LHCN-M2 (cell line): Measurements from ENCODE around the gene BABAM2. TPM values are rescaled to one million over a fixed set of nuclear protein-coding genes. Genes with fewer than 3 reads are reported as not detected.
A peak's percentile ranks its signal among the peaks of the same experiment; 100 is the strongest.
"Not testable (repeated sequence)": the region's sequence is repeated elsewhere in the genome, so short reads cannot be mapped to it uniquely, and the experiment has no call there.

Experiments
- DNase-seq: peaks from one replicate; pipeline ENCODE4 v3.0.0-alpha.2; 2012; ENCODE audit warnings: low read depth
- total RNA-seq: library from RNA; depleted of rRNA; stranded (reverse); fragments of >200 nt; gene quantifications from 2 replicates; pipeline ENCODE4 v1.2.3, GENCODE V29; 2014

Gene BABAM2
- total RNA-seq, 1 experiment from 2014 or later = 36.6 TPM

DNA sequence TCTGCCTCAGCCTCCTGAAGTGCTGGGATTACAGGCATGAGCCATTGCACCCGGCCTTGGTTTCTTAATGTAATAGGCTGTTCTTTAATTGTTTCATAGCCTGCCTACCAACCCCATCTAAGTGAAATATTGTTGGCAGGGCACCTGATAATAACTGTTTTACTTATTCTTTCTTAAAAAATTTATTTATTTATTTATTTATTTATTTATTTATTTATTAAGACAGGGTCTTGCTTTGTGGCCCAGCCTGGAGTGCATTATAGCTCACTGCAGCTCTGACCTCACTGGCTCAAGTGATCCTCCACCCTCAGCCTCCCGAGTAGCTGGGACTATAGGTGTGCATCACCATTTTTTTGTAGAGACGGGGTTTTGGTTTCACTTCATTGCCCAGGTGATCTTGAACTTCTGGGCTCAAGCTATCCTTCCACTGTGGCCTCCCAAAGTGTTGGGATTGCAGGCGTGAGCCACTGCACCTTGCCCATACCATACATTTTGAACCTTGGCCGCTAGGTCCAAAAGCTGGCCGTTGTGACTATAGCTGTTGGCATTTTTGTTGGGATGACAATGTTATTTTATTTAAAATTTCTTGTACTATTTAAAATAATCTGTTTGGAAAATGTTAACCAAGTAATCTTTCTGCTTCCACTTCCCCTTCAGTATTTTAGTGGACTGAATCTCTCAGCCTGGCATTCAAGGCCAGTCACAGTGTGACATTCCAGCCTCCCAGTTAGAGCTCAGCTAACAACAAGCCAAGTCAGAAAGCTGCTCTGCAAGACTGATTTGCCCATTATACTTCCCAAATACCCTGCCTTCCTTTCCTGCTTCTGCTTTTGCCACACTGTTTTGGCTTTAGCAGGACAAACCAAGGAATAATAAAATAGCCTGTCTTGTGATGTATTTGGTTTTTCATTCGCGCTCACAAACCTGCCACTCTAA is 52.4 kb downstream of the BABAM2 start:
- no peak for DNase-seq

DNA sequence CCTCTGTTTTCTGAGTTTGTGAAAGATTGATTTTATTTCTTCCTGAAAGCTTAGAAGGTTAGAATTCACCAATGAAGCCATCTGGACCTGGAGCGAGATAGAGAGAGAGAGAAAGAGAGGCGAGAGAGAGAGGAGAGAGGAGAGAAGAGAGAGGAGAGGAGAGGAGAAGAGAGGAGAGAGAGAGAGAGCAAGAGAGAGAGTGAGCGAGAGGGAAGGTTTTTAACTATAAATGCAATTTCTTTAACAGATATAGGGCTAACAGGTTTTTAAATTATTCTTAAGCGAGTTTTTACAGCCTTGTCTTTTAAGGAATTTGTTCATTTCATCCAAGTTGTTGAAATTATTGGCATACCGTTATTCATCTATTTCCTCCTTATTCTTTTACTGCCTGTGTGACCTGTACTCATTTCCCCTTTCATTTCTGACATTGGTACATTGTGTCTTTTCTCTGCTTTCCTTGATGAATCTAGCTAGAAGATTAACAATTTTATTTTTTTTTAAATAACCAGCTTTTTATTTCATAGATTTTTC is 56.1 kb downstream of the BABAM2 start:
- no peak for DNase-seq

GRCh38 chr2:27952070-27952469 is 61.5 kb downstream of the BABAM2 start:
- no peak for DNase-seq

GRCh38 chr2:27953077-27953476 is 62.5 kb downstream of the BABAM2 start:
- DNase-seq = no peak

- no peak for DNase-seq
Observed at GRCh38 chr2:27954221-27954673, 63.7 kb downstream of the BABAM2 start.

DNA sequence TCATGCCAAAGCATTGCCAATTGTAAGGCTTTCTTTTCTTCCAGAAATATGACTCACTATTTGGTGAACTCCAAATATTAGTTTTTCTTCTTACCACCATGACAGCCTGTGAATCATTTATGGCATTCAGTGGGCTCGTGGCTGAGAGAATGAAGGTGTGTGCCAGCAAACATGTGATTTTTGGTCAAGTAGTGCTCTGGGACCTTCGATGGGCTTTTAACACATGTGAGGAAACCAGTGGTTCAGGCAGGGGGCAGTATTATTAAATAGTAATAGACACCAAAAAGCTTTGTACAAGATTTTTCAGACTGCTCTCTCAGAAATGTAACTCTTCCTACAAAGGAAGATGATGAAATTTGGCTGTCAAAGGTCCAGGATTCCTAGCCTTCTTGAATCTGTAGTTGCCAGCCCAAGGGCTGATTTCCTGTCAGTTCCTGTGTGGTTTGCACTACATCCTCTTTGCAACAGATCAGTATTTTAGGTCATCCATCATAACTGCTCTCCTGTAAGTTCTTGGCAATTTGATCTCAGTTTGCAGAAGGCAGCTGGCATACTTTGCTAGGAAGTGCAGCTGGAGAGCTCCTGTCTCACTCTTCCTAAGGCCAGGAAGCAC is 64.3 kb downstream of the BABAM2 start:
- DNase-seq = peak; percentile 98

- DNase-seq = peak; percentile 34
Observed at GRCh38 chr2:27955384-27956161, 65.0 kb downstream of the BABAM2 start.

GRCh38 chr2:27956888-27957287 is 66.4 kb downstream of the BABAM2 start:
- peak; percentile 73 for DNase-seq

DNA sequence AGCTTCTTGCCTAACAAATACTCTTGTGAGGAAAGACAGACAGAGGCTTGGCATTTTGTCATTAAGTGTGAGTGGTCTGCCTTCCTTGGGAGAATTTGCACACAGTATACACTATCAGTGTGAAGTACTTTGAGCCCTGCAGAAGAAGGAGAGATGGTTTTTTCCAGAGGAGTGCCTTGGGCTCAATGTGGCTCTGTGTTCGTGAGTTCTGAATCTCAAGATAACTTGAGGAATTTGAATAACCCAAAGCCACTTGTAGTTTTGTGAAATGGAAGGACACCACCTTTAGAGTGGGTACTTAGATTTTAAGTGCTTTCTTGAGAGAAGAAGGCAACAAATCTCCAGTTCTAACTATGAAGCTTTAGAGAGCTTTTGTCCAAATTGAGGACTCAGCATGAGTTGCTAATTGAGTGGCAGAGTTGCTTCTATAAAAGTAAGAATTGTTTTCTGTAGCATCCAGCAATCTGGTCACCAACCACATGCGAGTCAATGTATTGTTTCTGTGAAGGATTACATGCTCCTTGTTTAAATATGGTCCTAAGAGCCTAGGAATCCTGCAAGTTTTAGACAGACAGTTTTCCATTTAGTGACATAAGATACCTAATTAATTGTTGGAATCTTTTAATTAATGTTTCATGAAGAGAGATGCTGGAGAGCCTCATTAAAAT is 68.3 kb downstream of the BABAM2 start:
- DNase-seq = peak; percentile 55

DNA sequence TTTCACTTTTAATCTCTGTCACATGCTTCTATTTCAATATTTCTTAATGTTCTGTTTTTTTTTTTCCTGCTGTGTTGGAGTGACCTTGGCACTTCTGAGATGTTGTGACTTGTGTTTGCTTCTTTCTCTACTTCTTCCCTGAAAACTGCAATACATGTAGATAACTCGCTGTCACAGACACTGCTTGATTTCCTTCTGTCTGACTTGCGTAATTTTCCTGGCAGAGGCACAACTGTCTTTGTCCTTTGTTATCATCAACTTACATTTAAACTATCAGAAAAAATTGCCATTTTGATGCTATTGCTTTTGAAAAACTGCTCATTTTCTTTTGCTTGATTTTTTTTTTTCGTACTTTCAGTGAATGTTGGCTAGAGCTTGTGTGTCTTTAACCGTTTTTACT is 69.0 kb downstream of the BABAM2 start:
- DNase-seq = peak; percentile 84

- DNase-seq = peak; percentile 94
Observed at GRCh38 chr2:27960237-27960912, 69.8 kb downstream of the BABAM2 start.

DNA sequence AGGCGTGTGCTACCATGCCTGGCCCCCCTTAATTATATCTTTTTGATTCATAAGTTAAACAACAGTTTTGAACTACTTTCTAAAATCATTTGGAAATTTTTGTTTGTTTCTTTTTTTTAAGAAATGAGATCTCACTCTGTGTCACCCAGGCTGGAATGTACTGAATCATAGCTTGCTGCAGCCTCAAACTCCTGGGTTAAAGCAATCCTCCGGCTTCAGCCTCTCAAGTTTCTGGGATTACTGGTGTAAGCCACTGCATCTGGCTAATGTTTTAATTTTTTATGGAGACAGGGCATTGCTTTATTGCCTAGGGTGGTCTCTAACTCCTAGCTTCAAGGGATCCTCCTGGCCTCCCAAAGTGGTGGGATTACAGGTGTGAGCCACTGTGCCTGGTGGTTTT is 71.5 kb downstream of the BABAM2 start:
- peak; percentile 75 for DNase-seq

DNA sequence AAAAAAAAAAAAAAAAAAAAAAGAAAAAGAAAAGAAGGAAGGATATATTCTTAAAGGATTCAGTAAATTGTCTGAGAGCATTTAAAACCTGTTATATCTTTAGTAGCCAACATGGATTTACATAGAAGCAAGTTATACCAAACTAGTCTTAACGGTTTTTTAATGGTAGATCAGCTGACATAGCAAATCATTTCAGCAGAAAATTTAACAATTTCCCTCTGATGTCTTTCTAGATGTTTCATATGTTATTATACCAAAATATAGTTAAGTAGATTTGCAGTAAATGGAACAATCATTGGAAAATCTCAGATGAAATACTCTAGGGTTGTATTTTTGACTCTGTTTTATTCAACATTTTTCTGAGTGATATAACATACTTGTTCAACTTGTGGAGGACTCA is 72.9 kb downstream of the BABAM2 start:
- no peak for DNase-seq

- DNase-seq = no peak
Observed at GRCh38 chr2:27964067-27964466, 73.5 kb downstream of the BABAM2 start.

GRCh38 chr2:27965841-27966240 is 75.3 kb downstream of the BABAM2 start:
- no peak for DNase-seq

DNA sequence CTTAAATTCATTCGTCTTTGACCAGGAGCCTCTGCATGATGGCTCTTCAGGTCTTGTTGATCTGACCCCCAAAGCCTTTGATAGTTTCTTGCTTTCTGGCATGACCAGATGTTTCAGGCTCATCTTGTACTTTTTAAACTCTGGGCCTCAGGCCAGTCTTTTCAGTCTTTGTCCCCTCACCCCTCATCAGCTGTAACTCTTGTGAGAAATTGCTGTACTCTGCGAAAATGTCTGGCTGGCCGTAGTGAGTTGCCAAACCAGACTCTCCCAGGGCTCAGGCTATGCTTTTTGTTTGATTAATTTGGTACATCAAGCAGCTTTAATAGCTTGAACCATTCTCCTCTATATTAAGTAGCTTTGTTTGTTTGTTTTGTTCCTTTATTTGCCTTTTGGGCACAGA is 75.9 kb downstream of the BABAM2 start:
- DNase-seq = peak; percentile 64

DNA sequence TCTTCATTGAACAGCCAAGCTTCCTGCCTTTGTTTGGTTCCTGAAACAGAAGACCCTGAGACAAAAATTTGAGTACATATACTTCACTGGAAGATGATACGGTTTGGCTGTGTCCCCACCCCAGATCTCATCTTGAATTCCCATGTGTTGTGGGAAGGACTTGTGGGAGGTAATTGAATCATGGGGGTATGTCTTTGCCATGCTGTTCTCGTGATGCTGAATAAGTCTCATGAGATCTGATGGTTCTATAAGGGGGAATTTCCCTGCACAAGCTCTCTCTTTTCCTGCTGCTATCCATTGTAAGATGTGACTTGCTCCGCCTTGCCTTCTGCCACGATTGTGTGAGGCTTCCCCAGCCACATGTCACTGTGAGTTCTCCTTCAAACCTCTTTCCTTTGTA is 76.5 kb downstream of the BABAM2 start:
- no peak for DNase-seq

DNA sequence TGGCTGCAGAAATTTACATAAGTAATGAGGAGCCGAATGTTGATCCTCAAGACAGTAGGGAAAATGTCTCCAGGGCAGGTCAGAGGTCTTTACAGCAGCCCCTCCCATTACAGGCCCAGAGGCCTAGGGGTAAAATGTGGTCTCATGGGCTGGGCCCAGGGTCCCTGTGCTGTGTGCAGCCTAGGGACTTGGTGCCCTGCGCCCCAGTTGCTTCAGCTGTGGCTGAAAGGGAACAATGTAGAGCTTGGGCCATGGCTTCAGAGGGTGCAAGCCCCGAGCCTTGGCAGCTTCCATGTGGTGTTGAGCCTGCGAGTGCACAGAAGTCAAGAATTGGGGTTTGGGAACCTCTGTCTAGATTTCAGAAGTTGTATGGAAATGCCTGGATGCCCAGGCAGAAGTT is 77.5 kb downstream of the BABAM2 start:
- not testable (repeated sequence) for DNase-seq

- not testable (repeated sequence) for DNase-seq
Observed at GRCh38 chr2:27968957-27969356, 78.4 kb downstream of the BABAM2 start.

- no peak for DNase-seq
Observed at GRCh38 chr2:27972311-27972710, 81.8 kb downstream of the BABAM2 start.

DNA sequence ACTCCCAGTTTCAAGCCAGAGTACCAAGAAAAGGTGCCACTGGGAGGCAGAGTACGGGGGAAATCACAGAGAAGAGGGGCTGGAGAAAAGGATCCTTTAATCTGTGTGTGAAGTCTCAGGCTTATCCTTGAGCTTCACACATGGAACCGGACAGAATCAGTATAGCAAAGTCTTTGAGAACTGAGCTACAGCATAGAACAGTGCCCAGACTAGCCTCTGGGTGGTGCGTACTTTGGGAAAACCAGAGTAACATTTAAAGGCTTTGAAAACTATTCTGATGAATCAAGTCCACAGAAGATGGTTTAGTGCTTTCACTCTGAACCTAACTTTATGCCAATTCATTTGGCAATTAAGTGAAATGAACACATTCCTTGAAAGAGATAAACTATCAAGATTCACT is 83.1 kb downstream of the BABAM2 start:
- DNase-seq = peak; percentile 64
